Small intestine (tissue), 16 donors: ENCODE results near the gene CKLF. TPM values are rescaled to one million over a fixed set of nuclear protein-coding genes. Genes with fewer than 3 reads are reported as not detected.

ENCODE experiments used
- DNase-seq, 2 donors: peaks; one replicate each; pipeline versions ENCODE4 v3.0.0 to v3.0.0-alpha.2; 2013
- FAIRE-seq: peaks from 2 replicates; lab custom pipeline; 2012; peaks lifted over from hg19 to GRCh38; lab: Jason Lieb, UNC
- H3K27ac ChIP-seq, 3 donors: one replicate each; pipeline ENCODE4 v1.5.1; 2013; ENCODE audit warnings: low read length in 2 of 3, mild to moderate bottlenecking in 2 of 3, control low read depth in 1 of 3, inconsistent platforms in 1 of 3, low read depth in 1 of 3, moderate library complexity in 1 of 3
- H3K27me3 ChIP-seq, 3 donors: one replicate each; pipeline ENCODE4 v1.6.1; 2013; ENCODE audit warnings: low read length in 3 of 3, inconsistent platforms in 1 of 3; ENCODE audit not compliant: control insufficient read depth in 3 of 3, insufficient read depth in 3 of 3
- H3K36me3 ChIP-seq, 3 donors: one replicate each; pipeline ENCODE4 v1.6.1; 2013; ENCODE audit warnings: low read length in 3 of 3, inconsistent platforms in 1 of 3, low read depth in 1 of 3, mild to moderate bottlenecking in 1 of 3, moderate library complexity in 1 of 3; ENCODE audit not compliant: control insufficient read depth in 3 of 3, insufficient read depth in 2 of 3
- H3K4me1 ChIP-seq, 3 donors: one replicate each; pipeline ENCODE4 v1.6.1; 2013; ENCODE audit warnings: low read length in 2 of 3, inconsistent platforms in 1 of 3, low read depth in 1 of 3, mild to moderate bottlenecking in 1 of 3, moderate library complexity in 1 of 3; ENCODE audit not compliant: control insufficient read depth in 3 of 3, insufficient read depth in 2 of 3
- H3K4me3 ChIP-seq, 3 donors: one replicate each; pipeline ENCODE4 v1.5.1; 2013; ENCODE audit warnings: low read length in 3 of 3, control low read depth in 1 of 3, inconsistent platforms in 1 of 3, low read depth in 1 of 3, mild to moderate bottlenecking in 1 of 3, moderate library complexity in 1 of 3
- H3K9me3 ChIP-seq, 2 donors: one replicate each; pipeline ENCODE4 v1.6.1; 2013; ENCODE audit warnings: low read depth in 1 of 2, low read length in 1 of 2; ENCODE audit not compliant: control insufficient read depth in 2 of 2, insufficient read depth in 1 of 2
- WGBS, 3 donors: extraction: QIAGEN DNeasy Blood & Tissue Kit; methylation state at CpG; one replicate each; pipeline ENCODE4 v1.1.7; 2013; 5-methylcytosine and 5-hydroxymethylcytosine counted together
- long read RNA-seq, 10 donors: transcript quantifications; one replicate each; lab custom pipeline, GENCODE V29; 2026
- polyA plus RNA-seq, 4 donors: library from polyadenylated mRNA; stranded (reverse) in 3 of 4; unstranded in 1 of 4; fragments of 200-250 nt in 3 of 4; fragments of 120-200 nt in 1 of 4; gene quantifications; one replicate each; pipeline versions ENCODE4 v1.2.1 to v1.2.3, GENCODE V29; 2013
- donor health status: healthy with polysubstance abuse.
- donor health status: control.
- donor health status: control.
- donor health status: Bipolar disorder and iron deficiency.
- donor health status: healthy.

The CKLF gene, protein sequence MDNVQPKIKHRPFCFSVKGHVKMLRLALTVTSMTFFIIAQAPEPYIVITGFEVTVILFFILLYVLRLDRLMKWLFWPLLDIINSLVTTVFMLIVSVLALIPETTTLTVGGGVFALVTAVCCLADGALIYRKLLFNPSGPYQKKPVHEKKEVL
- polyA plus RNA-seq: 10 to 100 TPM; 24.7 to 55.1 (median 35.4) TPM
- long read RNA-seq, donor 1: 0 reads
- long read RNA-seq, donor 2, transcript CKLF-201 (4 exons, 669 nt): minor isoform, 9 of 27 reads
- long read RNA-seq, donor 2, transcript CKLF-203 (3 exons, 508 nt): major isoform, 16 of 27 reads
- long read RNA-seq, donor 2, partial matches to known transcripts: 0 of 27 reads
- long read RNA-seq, donor 2, other reads (novel, unspliced or antisense): 0 of 27 reads
- long read RNA-seq, donor 3, transcript CKLF-203 (3 exons, 508 nt): major isoform, 15 of 34 reads
- long read RNA-seq, donor 3, transcript CKLF-201 (4 exons, 669 nt): minor isoform, 13 of 34 reads
- long read RNA-seq, donor 3, partial matches to known transcripts: 0 of 34 reads
- long read RNA-seq, donor 3, other reads (novel, unspliced or antisense): 0 of 34 reads
- long read RNA-seq, donor 4: 0 reads
- long read RNA-seq, donor 5, transcript CKLF-203 (3 exons, 508 nt): major isoform, 5 of 9 reads
- long read RNA-seq, donor 5, partial matches to known transcripts: 0 of 9 reads
- long read RNA-seq, donor 5, other reads (novel, unspliced or antisense): 0 of 9 reads
- long read RNA-seq, donor 6, transcript CKLF-201 (4 exons, 669 nt): minor isoform, 7 of 26 reads
- long read RNA-seq, donor 6, transcript CKLF-203 (3 exons, 508 nt): major isoform, 15 of 26 reads
- long read RNA-seq, donor 6, partial matches to known transcripts: 0 of 26 reads
- long read RNA-seq, donor 6, other reads (novel, unspliced or antisense): 0 of 26 reads
- long read RNA-seq, donor 7, transcript CKLF-201 (4 exons, 669 nt): minor isoform, 10 of 72 reads
- long read RNA-seq, donor 7, transcript CKLF-203 (3 exons, 508 nt): major isoform, 39 of 72 reads
- long read RNA-seq, donor 7, transcript CKLF-202 (3 exons, 571 nt): minor isoform, 9 of 72 reads
- long read RNA-seq, donor 7, partial matches to known transcripts: 0 of 72 reads
- long read RNA-seq, donor 7, other reads (novel, unspliced or antisense): 8 of 72 reads
- long read RNA-seq, donor 8, transcript CKLF-203 (3 exons, 508 nt): major isoform, 9 of 13 reads
- long read RNA-seq, donor 8, partial matches to known transcripts: 0 of 13 reads
- long read RNA-seq, donor 8, other reads (novel, unspliced or antisense): 0 of 13 reads
- long read RNA-seq, donor 9, transcript CKLF-203 (3 exons, 508 nt): major isoform, 5 of 8 reads
- long read RNA-seq, donor 9, partial matches to known transcripts: 0 of 8 reads
- long read RNA-seq, donor 9, other reads (novel, unspliced or antisense): 0 of 8 reads
- long read RNA-seq, donor 10, transcript CKLF-203 (3 exons, 508 nt): major isoform, 30 of 53 reads
- long read RNA-seq, donor 10, transcript CKLF-201 (4 exons, 669 nt): minor isoform, 18 of 53 reads
- long read RNA-seq, donor 10, partial matches to known transcripts: 0 of 53 reads
- long read RNA-seq, donor 10, other reads (novel, unspliced or antisense): 0 of 53 reads

DNA sequence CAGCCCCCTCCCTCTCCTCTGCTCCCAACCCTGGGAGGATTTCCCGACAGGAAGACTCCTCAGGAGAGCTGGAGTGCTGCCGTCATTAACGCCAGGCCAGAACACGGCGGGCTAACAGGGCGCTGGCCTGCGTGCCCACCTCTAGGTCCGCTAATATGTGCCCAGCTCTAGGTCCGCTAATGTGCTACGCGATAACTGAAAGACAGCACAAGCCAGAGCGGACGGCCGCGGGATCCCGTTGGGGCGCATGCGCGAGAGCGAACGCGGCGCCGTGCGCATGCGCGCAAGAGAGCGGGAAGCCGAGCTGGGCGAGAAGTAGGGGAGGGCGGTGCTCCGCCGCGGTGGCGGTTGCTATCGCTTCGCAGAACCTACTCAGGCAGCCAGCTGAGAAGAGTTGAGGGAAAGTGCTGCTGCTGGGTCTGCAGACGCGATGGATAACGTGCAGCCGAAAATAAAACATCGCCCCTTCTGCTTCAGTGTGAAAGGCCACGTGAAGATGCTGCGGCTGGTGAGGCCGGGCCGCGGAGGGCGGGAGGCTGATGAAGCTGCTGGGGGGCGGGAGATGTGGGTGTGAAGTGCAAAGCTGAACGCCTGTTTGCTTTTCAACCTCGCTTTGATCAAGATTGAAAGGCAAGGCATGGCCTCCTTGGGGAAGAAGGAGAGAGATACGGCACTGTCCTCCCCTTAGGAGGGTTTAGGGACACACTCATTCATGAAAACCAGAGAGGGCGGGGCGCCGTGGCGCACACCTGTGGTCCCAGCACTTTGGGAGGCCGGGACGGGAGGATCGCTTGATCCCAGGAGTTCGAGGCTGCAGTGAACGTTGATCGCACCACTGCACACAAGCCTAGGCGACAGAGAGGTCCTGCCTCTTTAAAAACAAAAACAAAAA lies at the start of gene CKLF:
Gene CKLF, plus strand, starts transcription at position 291 of the 892 bp plus-strand sequence. Its CDS starts 140 bp downstream, at position 431.
- FAIRE-seq: no peak
- Histone ChIP-seq H3K27ac (peak within 1 kb of the TSS; percentile 85 to 98 (median 85)), H3K27me3 (no peaks in the 10 kb centered on the region), H3K9me3 (no peaks in the 10 kb centered on the region), H3K36me3 (peaks cover 0 to 7% (median 0%) of the 10 kb centered on the region in 3 donors), H3K4me1 (peaks cover 4 to 22% (median 22%) of the 10 kb centered on the region in 3 donors), H3K4me3 (peak within 1 kb of the TSS; percentile 53 to 65 (median 64))
- peak; percentile 90 to 96 for DNase-seq
- 2 to 7% (median 4%) methylated on average over 63 of the region's 63 CpGs for WGBS, 3 donors

DNA sequence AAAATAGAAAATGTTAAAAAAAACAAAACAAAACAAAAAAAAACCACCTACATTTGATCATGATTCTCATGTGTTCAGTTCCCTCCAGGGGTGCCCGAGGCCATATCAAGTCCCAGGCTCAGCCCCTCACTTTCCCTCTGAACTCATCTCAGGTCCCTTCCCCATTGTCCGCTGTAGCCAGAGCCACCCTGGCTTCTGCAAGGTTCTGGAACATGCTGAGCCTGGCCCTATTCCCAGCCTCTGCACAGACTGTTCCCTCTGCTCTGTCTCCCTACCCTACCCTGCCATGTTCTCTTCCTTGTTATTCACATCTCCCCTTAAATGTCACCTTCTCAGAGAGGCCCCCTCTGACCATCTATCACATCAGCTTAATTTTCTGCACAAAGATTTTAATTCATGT lies 49.3 kb upstream of the CKLF start:
- no peak overlapping the region for H3K4me3 ChIP-seq
- peaks cover 0 to 4% (median 0%) of the 10 kb centered on the region in 3 donors for H3K36me3 ChIP-seq
- no peak for DNase-seq
- peak overlapping the region in 1 of 3 donors; percentile 20 for H3K27ac ChIP-seq
- no peaks in the 10 kb centered on the region for H3K27me3 ChIP-seq
- no peak for FAIRE-seq
- 84 to 86% (median 85%) methylated on average over 2 of the region's 2 CpGs for WGBS, 3 donors
- H3K4me1 ChIP-seq: peaks cover 0 to under 1% (median 0%) of the 10 kb centered on the region in 3 donors
- H3K9me3 ChIP-seq: no peaks in the 10 kb centered on the region

DNA sequence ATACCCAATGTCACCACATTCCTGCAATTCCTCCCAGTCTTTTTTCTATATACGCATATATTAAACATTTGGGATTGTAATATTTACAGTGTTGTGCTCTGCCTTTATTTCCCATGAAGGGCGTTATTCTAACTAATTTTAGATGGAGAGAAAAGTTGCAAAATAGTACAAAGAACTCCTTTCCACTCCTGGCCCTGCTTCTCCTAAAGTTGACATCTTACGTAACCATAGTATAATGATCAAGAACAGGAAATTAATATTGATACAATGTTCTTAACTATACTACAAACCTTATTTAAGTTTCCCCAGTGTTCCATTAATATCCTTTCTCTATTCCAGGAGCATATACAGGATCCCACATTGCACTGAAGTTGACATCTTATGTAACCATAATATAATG lies 48.8 kb upstream of the CKLF start:
- DNase-seq: no peak
- Histone ChIP-seq H3K27me3 (no peaks in the 10 kb centered on the region), H3K4me3 (no peak overlapping the region), H3K9me3 (no peaks in the 10 kb centered on the region), H3K27ac (no peak overlapping the region), H3K4me1 (peaks cover 0 to 5% (median 0%) of the 10 kb centered on the region in 3 donors), H3K36me3 (peaks cover 0 to 7% (median 0%) of the 10 kb centered on the region in 3 donors)
- WGBS, 3 donors: 83 to 92% (median 84%) methylated on average over 3 of the region's 3 CpGs
- no peak for FAIRE-seq

DNA sequence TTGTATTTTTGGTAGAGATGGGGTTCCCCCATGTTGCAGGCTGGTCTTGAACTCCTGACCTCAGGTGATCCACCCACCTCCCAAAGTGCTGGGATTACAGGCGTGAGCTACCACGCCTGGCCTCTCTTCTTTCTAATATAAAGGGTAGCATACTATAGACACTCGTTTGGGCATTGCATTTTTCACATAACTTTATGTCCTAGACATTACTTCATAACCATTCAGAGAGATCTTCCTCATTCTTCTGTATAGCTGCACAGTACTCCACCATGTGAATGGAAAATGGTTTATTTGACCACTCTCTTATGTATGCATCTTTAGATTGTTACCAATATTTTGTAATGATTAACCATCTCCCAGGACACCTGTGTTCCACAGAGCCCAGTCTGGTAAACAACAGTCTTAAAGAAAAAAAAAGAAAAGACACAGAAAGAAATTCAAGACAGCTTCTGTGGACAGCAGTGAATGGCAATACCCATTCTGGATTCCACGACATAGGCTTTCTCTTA lies 44.6 kb upstream of the CKLF start:
- H3K4me1 ChIP-seq: peaks cover 0 to 5% (median 0%) of the 10 kb centered on the region in 3 donors
- DNase-seq (no peak), FAIRE-seq (no peak)
- 78 to 84% (median 81%) methylated on average over 4 of the region's 4 CpGs for WGBS, 3 donors
- H3K27me3 ChIP-seq: no peaks in the 10 kb centered on the region
- no peaks in the 10 kb centered on the region for H3K9me3 ChIP-seq
- peaks cover 0 to 39% (median 3%) of the 10 kb centered on the region in 3 donors for H3K36me3 ChIP-seq
- no peak overlapping the region for H3K4me3 ChIP-seq
- H3K27ac ChIP-seq: no peak overlapping the region

DNA sequence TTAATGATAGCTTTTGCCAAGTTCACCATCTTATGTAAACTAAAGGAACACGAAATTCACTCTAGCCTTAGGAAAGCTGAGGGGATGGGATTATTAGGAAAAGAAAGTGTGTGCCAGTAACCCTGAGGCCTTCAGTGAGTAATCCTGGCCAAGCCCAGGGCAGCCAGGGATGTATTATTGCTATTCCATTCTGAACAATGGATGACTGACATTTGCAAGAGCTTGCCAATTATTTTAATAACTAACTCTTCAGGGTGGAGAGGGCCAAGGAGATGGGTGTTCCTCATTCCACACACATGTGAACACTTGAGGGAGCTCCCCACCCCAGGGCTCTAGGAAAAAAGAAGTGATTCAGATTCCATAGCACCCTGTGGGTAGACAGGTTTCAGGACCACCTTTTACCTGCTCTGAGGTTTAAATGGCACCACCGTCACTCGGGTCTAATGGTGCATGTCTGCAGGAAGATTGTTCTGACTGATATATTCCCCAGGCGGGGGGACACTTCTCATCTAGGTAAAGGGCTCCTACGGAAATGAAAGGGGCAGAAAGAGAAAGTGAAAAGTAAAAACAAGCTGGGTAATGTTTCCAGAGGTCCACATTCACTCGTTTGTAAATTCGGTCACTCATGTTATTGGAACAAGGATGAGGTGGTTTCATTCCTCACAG lies 44.0 kb upstream of the CKLF start:
- WGBS, 3 donors: 65 to 73% (median 72%) methylated on average over 7 of the region's 7 CpGs
- no peak overlapping the region for H3K27ac ChIP-seq
- no peak for DNase-seq
- H3K9me3 ChIP-seq: no peaks in the 10 kb centered on the region
- H3K36me3 ChIP-seq: peaks cover 0 to 43% (median 3%) of the 10 kb centered on the region in 3 donors
- FAIRE-seq: no peak
- no peaks in the 10 kb centered on the region for H3K27me3 ChIP-seq
- H3K4me1 ChIP-seq: peaks cover 0 to 5% (median 0%) of the 10 kb centered on the region in 3 donors
- no peak overlapping the region for H3K4me3 ChIP-seq

DNA sequence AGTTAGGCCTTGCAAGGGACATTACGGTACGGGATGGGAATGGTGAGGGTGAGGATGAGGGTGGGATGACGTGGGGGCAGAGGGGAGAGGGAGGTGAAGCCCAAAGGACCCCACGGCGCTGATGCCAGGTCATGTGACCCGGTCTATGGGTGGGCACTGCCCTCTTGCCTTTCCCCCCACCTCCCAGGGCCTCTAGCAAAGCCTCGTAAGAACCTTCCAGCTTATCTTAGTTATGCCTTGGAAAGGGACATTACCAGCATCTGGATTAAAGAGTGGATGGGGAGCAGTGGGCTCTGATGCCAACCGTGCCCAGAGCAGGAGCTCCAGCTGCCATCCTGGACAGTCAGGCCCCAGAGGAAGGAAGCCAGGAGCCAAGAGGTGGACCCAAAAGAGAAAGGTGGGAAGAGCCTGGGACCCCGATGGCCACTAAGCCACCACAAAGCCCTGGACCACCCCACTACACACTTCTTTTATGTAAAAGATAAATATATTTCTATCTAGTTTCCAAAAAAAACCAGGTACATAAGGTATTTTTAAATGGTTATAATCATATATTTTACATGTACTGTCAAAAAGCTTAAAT lies 43.4 kb upstream of the CKLF start:
- FAIRE-seq (no peak), DNase-seq (no peak)
- WGBS, 3 donors: 93 to 94% (median 94%) methylated on average over 9 of the region's 9 CpGs
- H3K4me3 ChIP-seq: no peak overlapping the region
- peaks cover 0 to 48% (median 3%) of the 10 kb centered on the region in 3 donors for H3K36me3 ChIP-seq
- H3K4me1 ChIP-seq: peaks cover 0 to 5% (median 0%) of the 10 kb centered on the region in 3 donors
- H3K27ac ChIP-seq: no peak overlapping the region
- H3K27me3 ChIP-seq: no peaks in the 10 kb centered on the region
- H3K9me3 ChIP-seq: no peaks in the 10 kb centered on the region
